IPS-11a (cell line): Measurements from ENCODE around the gene COL4A4.
"Not testable (repeated sequence)": the region's sequence is repeated elsewhere in the genome, so short reads cannot be mapped to it uniquely, and the experiment has no call there.

Experiments used
- H3K4me3 ChIP-seq: one replicate; pipeline ENCODE4 v1.5.1; 2013; ENCODE audit warnings: low read depth, low read length, control low read depth

The COL4A4 gene

GRCh38 chr2:227117852-227118251, 46.2 kb downstream of the COL4A4 start:
- H3K4me3 ChIP-seq: no peak overlapping the region

- H3K4me3 ChIP-seq: no peak overlapping the region
Measured at GRCh38 chr2:227117027-227117426, 47.0 kb downstream of the COL4A4 start.

GRCh38 chr2:227115761-227116160, 48.2 kb downstream of the COL4A4 start:
- H3K4me3 ChIP-seq: no peak overlapping the region

GRCh38 chr2:227106845-227107759, 56.9 kb downstream of the COL4A4 start:
- no peak overlapping the region for H3K4me3 ChIP-seq

GRCh38 chr2:227103583-227103982, 60.4 kb downstream of the COL4A4 start:
- H3K4me3 ChIP-seq: no peak overlapping the region

- no peak overlapping the region for H3K4me3 ChIP-seq
Measured at GRCh38 chr2:227099340-227099739, 64.7 kb downstream of the COL4A4 start.

- H3K4me3 ChIP-seq: no peak overlapping the region
Measured at GRCh38 chr2:227098162-227098515, 65.9 kb downstream of the COL4A4 start.

GRCh38 chr2:227097495-227098161, 66.4 kb downstream of the COL4A4 start:
- H3K4me3 ChIP-seq: no peak overlapping the region

GRCh38 chr2:227095346-227095745, 68.7 kb downstream of the COL4A4 start:
- H3K4me3 ChIP-seq: no peak overlapping the region

GRCh38 chr2:227082286-227082685, 81.7 kb downstream of the COL4A4 start:
- H3K4me3 ChIP-seq: no peak overlapping the region

- H3K4me3 ChIP-seq: no peak overlapping the region
Measured at GRCh38 chr2:227079726-227080125, 84.3 kb downstream of the COL4A4 start.

GRCh38 chr2:227065065-227065464, 98.9 kb downstream of the COL4A4 start:
- H3K4me3 ChIP-seq: not testable (repeated sequence)

- H3K4me3 ChIP-seq: no peak overlapping the region
Measured at GRCh38 chr2:227058888-227059399, 105.1 kb downstream of the COL4A4 start.

GRCh38 chr2:227057743-227058447, 106.1 kb downstream of the COL4A4 start:
- H3K4me3 ChIP-seq: no peak overlapping the region

- H3K4me3 ChIP-seq: no peak overlapping the region
Measured at GRCh38 chr2:227057060-227057459, 106.9 kb downstream of the COL4A4 start.

GRCh38 chr2:227054006-227054405, 110.0 kb downstream of the COL4A4 start:
- H3K4me3 ChIP-seq: no peak overlapping the region

GRCh38 chr2:227052879-227053278, 111.1 kb downstream of the COL4A4 start:
- no peak overlapping the region for H3K4me3 ChIP-seq

- no peak overlapping the region for H3K4me3 ChIP-seq
Measured at GRCh38 chr2:227043981-227044380, 120.0 kb downstream of the COL4A4 start.

- no peak overlapping the region for H3K4me3 ChIP-seq
Measured at GRCh38 chr2:227038550-227039189, 125.3 kb downstream of the COL4A4 start.

GRCh38 chr2:227036527-227036926, 127.5 kb downstream of the COL4A4 start:
- no peak overlapping the region for H3K4me3 ChIP-seq
